Stimulated activated CD8-positive, alpha-beta memory T cell treated with anti-CD3 and anti-CD28 coated beads, Interleukin-12 subunit alpha, Interleukin-12 subunit beta, amount 100 ng/mL, for 1 hour (primary cell): ENCODE data around the gene WNT10A.
A peak's percentile ranks its signal among the peaks of the same experiment; 100 is the strongest.
"Not testable (repeated sequence)": the region's sequence is repeated elsewhere in the genome, so short reads cannot be mapped to it uniquely, and the experiment has no call there.

Source experiments
- DNase-seq: peaks from one replicate; pipeline ENCODE4 v3.0.0-alpha.2; 2020; ENCODE audit warnings: low read depth

The WNT10A gene

GRCh38 chr2:218893349-218894150 lies 12.9 kb downstream of the WNT10A start:
- no peak for DNase-seq

DNA sequence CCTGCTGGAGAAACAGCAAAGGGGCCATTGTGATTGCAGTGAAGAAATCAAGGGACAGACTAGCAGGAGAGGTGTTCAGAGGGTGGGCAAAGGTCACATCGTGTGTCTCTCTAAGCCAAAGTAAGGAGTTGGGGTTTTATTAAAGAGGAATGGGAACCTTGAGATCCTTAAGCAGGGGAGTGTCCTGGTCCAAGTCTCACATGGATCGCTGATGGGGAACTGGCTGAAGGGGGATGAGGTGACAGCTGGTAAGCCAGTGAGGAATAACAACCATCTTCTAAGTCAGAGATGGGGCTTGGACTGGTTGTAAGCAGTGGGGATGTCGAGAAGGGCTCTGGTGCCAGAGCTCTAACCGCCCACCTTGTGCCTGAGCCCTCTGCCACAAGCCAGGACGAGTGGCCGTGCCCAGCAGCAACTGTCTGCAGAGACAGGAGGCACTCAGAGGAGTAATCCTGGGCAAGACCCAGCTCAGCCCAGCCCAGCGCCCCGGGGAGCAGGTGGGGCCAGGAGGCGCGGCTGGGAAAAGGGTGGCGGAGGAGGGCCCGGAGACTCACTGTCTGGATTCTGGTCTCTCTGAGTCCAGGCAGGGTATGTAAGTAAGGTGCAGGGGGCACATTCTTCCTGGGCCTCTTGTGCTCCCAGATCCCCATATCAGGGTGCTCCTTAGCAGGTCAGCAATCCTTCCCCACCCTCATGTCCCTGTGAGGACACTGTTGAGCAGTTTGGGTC lies 13.7 kb downstream of the WNT10A start:
- no peak for DNase-seq

GRCh38 chr2:218894880-218895157 lies 14.2 kb downstream of the WNT10A start:
- DNase-seq = no peak

DNA sequence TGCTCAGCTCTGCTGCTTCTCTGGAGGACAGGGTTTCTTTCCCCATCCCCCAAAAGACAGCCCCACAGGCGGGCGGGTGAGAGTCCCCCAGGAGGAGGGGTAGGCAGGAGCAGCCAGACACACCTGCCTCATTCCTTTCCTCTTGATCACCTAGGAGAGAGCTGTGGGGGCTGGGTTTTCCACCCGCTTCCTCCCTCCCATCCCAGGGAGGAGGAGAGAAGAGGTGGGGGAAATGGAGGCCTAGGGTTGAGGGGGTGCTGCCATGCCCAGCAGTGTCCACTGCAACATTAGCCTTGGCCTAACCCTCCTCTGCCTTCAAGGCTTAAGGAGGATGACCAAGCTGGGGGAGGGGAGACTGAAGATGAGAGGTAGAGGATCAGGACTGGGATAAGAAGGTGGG lies 14.7 kb downstream of the WNT10A start:
- DNase-seq = no peak

- DNase-seq = no peak
Observed at GRCh38 chr2:218895759-218896500, 15.3 kb downstream of the WNT10A start.

DNA sequence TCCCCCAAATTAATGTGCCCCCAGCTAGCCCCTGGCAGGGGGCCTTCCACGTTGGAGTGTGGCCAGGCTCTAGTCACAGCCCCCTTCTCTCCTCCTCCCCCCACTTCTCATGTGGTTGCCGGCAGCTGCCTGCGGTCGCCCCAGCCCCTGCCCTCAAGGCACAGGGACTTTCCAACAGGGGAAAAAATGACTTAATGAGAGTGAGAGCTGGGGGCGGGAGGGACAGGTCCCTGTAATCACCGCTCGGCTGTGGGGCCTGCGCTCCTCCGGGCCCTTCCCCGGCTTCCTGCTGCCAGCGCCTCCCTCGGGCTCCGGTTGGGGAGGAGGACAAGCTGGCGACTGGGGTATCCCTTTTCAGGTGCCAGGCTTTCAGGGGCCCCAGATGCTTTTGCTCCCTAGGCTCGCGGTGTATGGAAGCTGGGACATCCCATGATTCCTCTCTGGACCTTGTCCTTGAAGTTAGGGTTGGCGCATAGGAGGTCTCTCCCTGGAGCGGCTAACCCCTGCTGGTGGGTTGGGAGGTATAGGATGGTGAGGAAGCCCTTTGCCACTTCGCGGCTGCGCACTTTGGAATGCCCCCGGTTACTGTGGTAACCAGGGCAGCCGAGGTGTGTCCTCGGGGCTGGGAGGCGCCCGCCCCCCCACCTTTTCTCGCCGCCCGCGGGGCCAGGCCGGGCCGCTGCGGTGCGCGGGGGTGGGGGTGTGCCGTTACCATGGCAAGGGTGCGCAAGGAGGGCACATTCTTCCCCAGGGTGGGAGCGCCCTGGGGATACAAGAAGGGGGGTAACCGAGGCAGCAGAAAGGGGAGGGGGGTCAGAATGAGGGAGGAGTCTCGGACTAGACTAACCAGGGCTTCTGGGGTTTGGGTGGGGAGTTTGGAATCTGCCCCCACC lies 16.1 kb downstream of the WNT10A start:
- peak; percentile 74 for DNase-seq

GRCh38 chr2:218897394-218898108 lies 16.9 kb downstream of the WNT10A start:
- DNase-seq = no peak

- DNase-seq = peak; percentile 76
Observed at GRCh38 chr2:218898109-218898878, 17.6 kb downstream of the WNT10A start.

DNA sequence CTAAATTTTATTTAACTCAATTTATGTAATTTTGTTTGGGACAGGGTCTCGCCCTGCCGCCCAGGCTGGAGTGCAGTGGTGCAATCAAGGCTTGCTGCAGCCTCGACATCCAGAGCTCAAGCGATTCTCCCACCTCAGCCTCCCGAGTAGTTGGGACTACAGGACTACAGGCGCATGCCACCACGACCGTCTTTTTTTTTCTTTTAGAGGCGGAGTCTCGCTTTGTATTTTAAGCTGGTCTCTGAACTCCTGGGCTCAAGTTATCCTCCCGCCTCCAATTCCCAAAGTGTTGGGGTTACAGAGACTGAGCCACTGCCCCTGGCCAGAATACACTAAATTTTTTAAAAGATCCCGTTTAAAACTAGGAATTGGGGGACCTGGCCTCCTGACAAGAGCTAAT lies 18.5 kb downstream of the WNT10A start:
- no peak for DNase-seq

DNA sequence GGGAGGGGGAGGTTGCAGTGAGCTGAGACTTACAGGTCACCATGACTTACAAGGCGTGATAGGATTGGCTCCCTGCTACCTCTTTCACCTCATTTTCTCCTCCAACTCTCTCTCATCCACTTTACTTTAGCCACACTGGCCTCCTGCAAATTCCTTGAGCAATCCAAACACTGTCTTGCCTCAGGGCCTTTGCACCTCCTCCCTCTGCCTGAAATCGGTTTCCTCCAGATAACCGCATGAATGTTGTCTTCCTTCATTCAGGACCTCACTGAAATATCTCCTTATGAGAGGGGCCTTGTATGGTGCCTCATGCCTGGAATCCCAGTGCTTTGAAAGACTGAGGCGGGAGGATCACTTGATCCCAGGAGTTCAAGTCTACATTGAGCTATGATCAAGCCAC lies 21.8 kb downstream of the WNT10A start:
- no peak for DNase-seq

DNA sequence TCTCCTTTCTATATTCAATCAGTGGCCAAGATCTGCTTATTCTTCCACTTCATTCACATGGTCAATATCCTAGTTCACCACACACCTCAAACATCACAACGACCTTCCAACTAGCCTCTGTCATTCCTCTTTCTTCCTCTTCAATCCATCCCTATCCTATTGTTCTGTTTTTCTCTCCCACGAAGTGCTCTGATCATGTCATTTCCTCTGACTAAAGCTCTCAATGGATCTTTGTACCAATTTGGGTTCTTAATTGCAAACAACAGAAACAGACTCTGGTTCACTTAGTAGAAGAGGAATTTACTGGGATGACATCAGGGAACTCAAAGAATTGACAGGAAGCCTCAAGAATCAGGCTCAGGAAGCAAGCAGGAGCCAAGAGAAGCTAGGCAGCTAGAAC lies 23.5 kb downstream of the WNT10A start:
- no peak for DNase-seq

GRCh38 chr2:218908721-218909619 lies 28.3 kb downstream of the WNT10A start:
- peak; percentile 80 for DNase-seq

- DNase-seq = no peak
Observed at GRCh38 chr2:218910741-218911140, 30.1 kb downstream of the WNT10A start.

DNA sequence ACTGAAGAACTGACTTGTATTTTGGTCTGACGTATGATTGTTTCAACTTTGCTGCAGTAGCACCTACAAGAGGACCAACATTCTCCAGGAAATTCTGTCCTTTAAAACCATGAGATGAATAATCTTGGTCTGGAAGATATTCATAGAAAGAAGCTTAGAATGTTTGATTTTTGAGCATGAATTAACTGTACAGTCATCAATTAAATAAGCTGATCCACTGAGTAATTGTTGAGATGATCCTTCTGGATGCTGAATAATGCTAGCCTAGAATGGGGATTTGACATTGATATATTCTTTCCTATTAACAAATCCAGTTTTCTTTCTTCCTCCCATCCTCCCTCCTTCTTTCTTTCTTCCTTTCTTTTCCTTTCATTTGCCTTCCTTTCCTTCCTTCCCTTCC lies 39.9 kb downstream of the WNT10A start:
- no peak for DNase-seq

- no peak for DNase-seq
Observed at GRCh38 chr2:218924757-218925156, 44.1 kb downstream of the WNT10A start.

- DNase-seq = no peak
Observed at GRCh38 chr2:218925434-218925833, 44.8 kb downstream of the WNT10A start.

GRCh38 chr2:218927422-218927821 lies 46.8 kb downstream of the WNT10A start:
- no peak for DNase-seq

- DNase-seq = no peak
Observed at GRCh38 chr2:218927876-218928275, 47.2 kb downstream of the WNT10A start.

DNA sequence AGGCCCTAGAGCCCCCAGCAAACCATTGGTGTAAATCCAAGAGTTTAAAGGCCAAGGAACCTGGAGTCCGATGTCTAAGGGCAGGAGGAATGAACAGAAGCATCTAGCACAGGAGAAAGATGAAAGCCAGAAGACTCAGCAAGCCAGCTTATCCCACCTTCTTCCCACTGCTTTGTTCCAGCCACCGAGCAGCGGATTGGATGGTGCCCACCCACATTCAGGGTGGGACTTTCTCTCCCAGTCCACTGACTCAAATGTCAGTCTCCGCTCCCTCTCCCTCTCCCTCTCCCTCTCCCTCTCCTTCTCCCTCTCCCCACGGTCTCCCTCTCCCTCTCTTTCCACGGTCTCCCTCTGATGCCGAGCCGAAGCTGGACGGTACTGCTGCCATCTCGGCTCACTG lies 49.8 kb downstream of the WNT10A start:
- not testable (repeated sequence) for DNase-seq

DNA sequence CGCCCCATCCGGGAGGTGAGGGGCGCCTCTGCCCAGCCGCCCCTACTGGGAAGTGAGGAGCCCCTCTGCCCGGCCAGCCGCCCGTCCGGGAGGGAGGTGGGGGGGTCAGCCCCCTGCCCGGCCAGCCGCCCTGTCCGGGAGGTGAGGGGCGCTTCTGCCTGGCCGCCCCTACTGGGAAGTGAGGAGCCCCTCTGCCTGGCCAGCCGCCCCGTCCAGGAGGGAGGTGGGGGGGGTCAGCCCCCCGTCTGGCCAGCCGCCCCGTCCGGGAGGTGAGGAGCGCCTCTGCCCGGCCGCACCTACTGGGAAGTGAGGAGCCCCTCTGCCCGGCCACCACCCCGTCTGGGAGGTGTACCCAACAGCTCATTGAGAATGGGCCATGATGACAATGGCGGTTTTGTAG lies 51.1 kb downstream of the WNT10A start:
- not testable (repeated sequence) for DNase-seq
